GM23338 (cell line): Measurements from ENCODE around the gene SH3BP5. TPM values are rescaled to one million over a fixed set of nuclear protein-coding genes. Genes with fewer than 3 reads are reported as not detected.
A peak's percentile ranks its signal among the peaks of the same experiment; 100 is the strongest.

ENCODE experiments used
- ATAC-seq: fragments of 200-7000 bp; cut with Tn5 transposase; 3 replicates; pipeline ENCODE4 v1.9.1; 2020
- DNase-seq: peaks from one replicate; pipeline ENCODE4 v3.0.0-alpha.2; 2015; ENCODE audit warnings: low spot score
- H2AFZ ChIP-seq: fragments of 200-600 bp; sonication (generic); 2 replicates; pipeline ENCODE4 v1.8.0; 2016; ENCODE audit warnings: antibody characterized with exemption, mild to moderate bottlenecking, moderate library complexity
- H3F3A ChIP-seq: fragments of 200-600 bp; sonication (generic); replicated peaks from 2 replicates; pipeline ENCODE4 v1.8.0; 2017; ENCODE audit warnings: antibody characterized with exemption, mixed run types, low read depth
- H3K27ac ChIP-seq: fragments of 200-600 bp; sonication (generic); 2 replicates; pipeline ENCODE4 v1.6.1; 2016; ENCODE audit warnings: low read depth
- H3K27me3 ChIP-seq: fragments of 200-600 bp; sonication (generic); 2 replicates; pipeline ENCODE4 v1.8.0; 2016; ENCODE audit warnings: mild to moderate bottlenecking, mixed run types, moderate library complexity; ENCODE audit not compliant: insufficient read depth
- H3K36me3 ChIP-seq: fragments of 200-600 bp; sonication (generic); 2 replicates; pipeline ENCODE4 v1.8.0; 2016; ENCODE audit warnings: mild to moderate bottlenecking; ENCODE audit not compliant: insufficient read depth
- H3K4me1 ChIP-seq: fragments of 200-600 bp; sonication (generic); 2 replicates; pipeline ENCODE4 v1.8.0; 2016; ENCODE audit warnings: mild to moderate bottlenecking, moderate library complexity; ENCODE audit not compliant: insufficient read depth
- H3K4me2 ChIP-seq: fragments of 200-600 bp; sonication (generic); 2 replicates; pipeline ENCODE4 v1.7.1; 2017; ENCODE audit warnings: mixed run types
- H3K4me3 ChIP-seq: fragments of 200-600 bp; sonication (generic); 2 replicates; pipeline ENCODE4 v1.6.1; 2016; ENCODE audit warnings: mixed run types
- H3K79me2 ChIP-seq: fragments of 200-600 bp; sonication (generic); replicated peaks from 2 replicates; pipeline ENCODE4 v1.8.0; 2017; ENCODE audit warnings: mild to moderate bottlenecking; ENCODE audit not compliant: insufficient read depth
- H3K9me2 ChIP-seq: fragments of 200-600 bp; sonication (generic); 2 replicates; pipeline ENCODE4 v1.8.0; 2017; ENCODE audit not compliant: insufficient read depth
- H4K20me1 ChIP-seq: fragments of 200-600 bp; sonication (generic); replicated peaks from 2 replicates; pipeline ENCODE4 v1.8.0; 2017; ENCODE audit warnings: mild to moderate bottlenecking; ENCODE audit not compliant: insufficient read depth
- H3K27ac Mint-ChIP-seq: 2 replicates; pipeline ENCODE4 v1.8.0; 2020; ENCODE audit warnings: inconsistent platforms, mild to moderate bottlenecking, moderate library complexity, mixed read lengths
- H3K27me3 Mint-ChIP-seq: 3 replicates; pipeline ENCODE4 v1.8.0; 2022; ENCODE audit warnings: low read depth, mild to moderate bottlenecking, moderate library complexity, mixed read lengths, inconsistent platforms; ENCODE audit not compliant: insufficient read depth, poor library complexity
- H3K36me3 Mint-ChIP-seq: 3 replicates; pipeline ENCODE4 v1.8.0; 2021; ENCODE audit warnings: low read depth, mild to moderate bottlenecking, inconsistent platforms, moderate library complexity, mixed read lengths
- H3K4me1 Mint-ChIP-seq: 3 replicates; pipeline ENCODE4 v1.8.0; 2020; ENCODE audit warnings: mild to moderate bottlenecking, inconsistent platforms, mixed read lengths
- H3K4me3 Mint-ChIP-seq: 3 replicates; pipeline ENCODE4 v1.8.0; 2021; ENCODE audit warnings: moderate library complexity, mild to moderate bottlenecking, inconsistent platforms, mixed read lengths
- H3K9me3 Mint-ChIP-seq: 3 replicates; pipeline ENCODE4 v1.8.0; 2020; ENCODE audit warnings: moderate library complexity, mild to moderate bottlenecking, inconsistent platforms, mixed read lengths
- CREB1 ChIP-seq: fragments of 250-450 bp; sonication (Bioruptor Pico); IDR thresholded peaks from 2 replicates; pipeline ENCODE4 v1.5.0; 2020; ENCODE audit warnings: low read depth, mild to moderate bottlenecking, moderate library complexity
- CTCF ChIP-seq, 2 experiments: fragments of 200-600 bp in 1 of 2; sonication (generic) in 1 of 2; conservative IDR thresholded peaks; 2 replicates each; pipeline versions ENCODE4 v1.5.1 to v1.6.1; 2016 to 2017; ENCODE audit warnings: antibody characterized with exemption in 2 of 2, low read depth in 2 of 2, mild to moderate bottlenecking in 2 of 2, moderate library complexity in 1 of 2
- ETS1 ChIP-seq: IDR thresholded peaks from 2 replicates; pipeline ENCODE4 v1.6.1; 2016; ENCODE audit warnings: antibody characterized with exemption
- EZH2 ChIP-seq: fragments of 200-600 bp; sonication (generic); IDR thresholded peaks from one replicate; pipeline ENCODE4 v1.8.0; 2017; ENCODE audit warnings: antibody characterized with exemption, mild to moderate bottlenecking, low read depth; ENCODE audit not compliant: unreplicated experiment
- JUNB ChIP-seq: IDR thresholded peaks from one replicate; pipeline ENCODE4 v1.6.1; 2016; ENCODE audit warnings: antibody characterized with exemption; ENCODE audit not compliant: unreplicated experiment
- NANOG ChIP-seq: IDR thresholded peaks from 2 replicates; pipeline ENCODE4 v1.6.1; 2016; ENCODE audit warnings: antibody characterized with exemption, borderline replicate concordance
- POLR2AphosphoS5 ChIP-seq: IDR thresholded peaks from 2 replicates; pipeline ENCODE4 v1.6.1; 2016; ENCODE audit warnings: antibody characterized with exemption, low read depth
- STAT1 ChIP-seq: IDR thresholded peaks from one replicate; pipeline ENCODE4 v1.6.1; 2016; ENCODE audit warnings: antibody characterized with exemption; ENCODE audit not compliant: unreplicated experiment
- ZNF114 ChIP-seq: fragments of 250-450 bp; sonication (Bioruptor Pico); IDR thresholded peaks from 2 replicates; pipeline ENCODE4 v1.5.0; 2020; ENCODE audit warnings: mild to moderate bottlenecking, moderate library complexity
- long read RNA-seq: library from polyadenylated mRNA; unstranded; transcript quantifications from one replicate; pipeline ENCODE4 v2.0.0, GENCODE V29; 2020; ENCODE audit not compliant: unreplicated experiment
- polyA plus RNA-seq: library from polyadenylated mRNA; unstranded; fragments of >200 nt; fragmentation: Nextera tagmentation; extraction: Ambion mirVana; gene quantifications from 2 replicates; pipeline ENCODE4 v1.2.1, GENCODE V29; 2016
- total RNA-seq: library from RNA; depleted of rRNA; stranded (reverse); fragments of >200 nt; shearing (Covaris generic); gene quantifications from 2 replicates; pipeline ENCODE4 v1.2.3, GENCODE V29; 2014; rRNA removed

SH3BP5 gene
- 8.3 and 9.1 TPM in 2 replicates for total RNA-seq
- polyA plus RNA-seq: 5.8 and 5.9 TPM in 2 replicates
- long read RNA-seq, transcript SH3BP5-202 (9 exons, 2,822 nt): major isoform, 6 of 7 reads
- long read RNA-seq, partial matches to known transcripts: 1 of 7 reads
- long read RNA-seq, other reads (novel, unspliced or antisense): 0 of 7 reads

GRCh38 chr3:15332405-15333098 lies at the start of gene SH3BP5:
TSS of gene SH3BP5 (minus strand) at chr3:15332586. CDS start at chr3:15332408, 178 bp downstream.
- Histone ChIP-seq H4K20me1 (no peaks in the 10 kb centered on the region), H3K79me2 (0 out of 2 replicates have a peak, but pooled peaks cover 5% of the 10 kb centered on the region), H3K4me1 (peaks cover 24% of the 10 kb centered on the region), H3K4me3 (peak within 1 kb of the TSS; percentile 92), H3K9me2 (no peaks in the 10 kb centered on the region), H3K27me3 (peaks cover 31% of the 10 kb centered on the region), H3K36me3 (no peaks in the 10 kb centered on the region), H3K4me2 (peak within 1 kb of the TSS; percentile 92), H3F3A (peaks cover 9% of the 10 kb centered on the region), H3K27ac (peak within 1 kb of the TSS; percentile 72; the same call in 1 of the 2 replicates), H2AFZ (peak within 1 kb of the TSS; percentile 100)
- DNase-seq: peak; percentile 91
- H3K36me3 Mint-ChIP-seq: no peaks in the 10 kb centered on the region
- H3K9me3 Mint-ChIP-seq: no peaks in the 10 kb centered on the region; the same call in 2 of the 3 replicates
- H3K27me3 Mint-ChIP-seq: peaks cover 17% of the 10 kb centered on the region
- TF ChIP-seq CTCF (conservative IDR thresholded peaks at IDR 0.05; ENCODE audit: low read depth in 2 of 2) (peak; percentile 39 to 46), POLR2AphosphoS5 (peak; percentile 49), CREB1 (CRISPR knock-in tag) (peak; percentile 3; the same call in 1 of the 2 replicates), NANOG (no peak)
- ATAC-seq: peak; percentile 88
- H3K4me1 Mint-ChIP-seq: peaks cover 30% of the 10 kb centered on the region
- peak within 1 kb of the TSS; percentile 61; the same call in 1 of the 2 replicates for H3K27ac Mint-ChIP-seq
- H3K4me3 Mint-ChIP-seq: peak within 1 kb of the TSS; percentile 89

- peaks cover 11% of the 10 kb centered on the region for H3K9me3 Mint-ChIP-seq
- peaks cover 4% of the 10 kb centered on the region for H3K27me3 Mint-ChIP-seq
- H3F3A ChIP-seq: no peaks in the 10 kb centered on the region
- no peaks in the 10 kb centered on the region for H3K27me3 ChIP-seq
- no peak overlapping the region for H2AFZ ChIP-seq
- H3K27ac Mint-ChIP-seq: no peak overlapping the region
- H4K20me1 ChIP-seq: no peaks in the 10 kb centered on the region
- H3K27ac ChIP-seq: no peak overlapping the region
- ATAC-seq: no peak
- no peak overlapping the region for H3K4me3 ChIP-seq
- no peaks in the 10 kb centered on the region; the same call in 1 of the 2 replicates for H3K4me1 ChIP-seq
- no peaks in the 10 kb centered on the region for H3K36me3 ChIP-seq
- H3K79me2 ChIP-seq: no peaks in the 10 kb centered on the region
- H3K4me2 ChIP-seq: no peak overlapping the region
- DNase-seq: no peak
- H3K4me3 Mint-ChIP-seq: no peak overlapping the region
- peaks cover 5% of the 10 kb centered on the region; the same call in 2 of the 3 replicates for H3K4me1 Mint-ChIP-seq
- 0 out of 3 replicates have a peak, but pooled peaks cover 3% of the 10 kb centered on the region for H3K36me3 Mint-ChIP-seq
- H3K9me2 ChIP-seq: no peaks in the 10 kb centered on the region
- no peak for TF ChIP-seq JUNB
- no peak for TF ChIP-seq CTCF (conservative IDR thresholded peaks at IDR 0.05; ENCODE audit: low read depth in 2 of 2)
- no peak for TF ChIP-seq EZH2
- no peak for TF ChIP-seq STAT1
- TF ChIP-seq ETS1: no peak
- TF ChIP-seq ZNF114: no peak
Observed at GRCh38 chr3:15380980-15381890, 48.8 kb upstream of the SH3BP5 start.
